RWPE1 (cell line): ENCODE data around the gene IFT20.

Experiments used
- CTCF ChIA-PET: fragments of 350-600 bp; sonication (Branson Sonifier 250); formaldehyde crosslinking; extraction: SDS; loops from one replicate; lab custom pipeline; 2021; lab: Yijun Ruan, JAX
- POLR2A ChIA-PET: fragments of 400-600 bp; formaldehyde crosslinking; extraction: SDS; loops from one replicate; lab custom pipeline; 2020; ENCODE audit warnings: antibody characterized with exemption; ENCODE audit not compliant: low non-redundant PET; lab: Yijun Ruan, JAX
- DNase-seq: peaks from one replicate; pipeline ENCODE4 v3.0.0; 2012; ENCODE audit warnings: low spot score
- H3K27ac ChIP-seq: fragments of 450-650 bp; 2 replicates; pipeline ENCODE4 v1.5.1; 2017
- CTCF ChIP-seq: fragments of 450-650 bp; conservative IDR thresholded peaks from 2 replicates; pipeline ENCODE4 v1.5.1; 2017; ENCODE audit warnings: low read depth, mild to moderate bottlenecking

Gene IFT20

GRCh38 chr17:28318759-28319597 is 16.3 kb downstream of the IFT20 start, which contains the start of gene TMEM97:
Gene TMEM97, plus strand, starts transcription at chr17:28319200. Its CDS starts 40 bp downstream, at chr17:28319240.
- no peak for TF ChIP-seq CTCF
- ChIA-PET CTCF (interaction anchor here (0.6 to 1.7 kb wide), 3 partner anchors 17 to 234 kb away, joined by 3 to 4 read pairs (median 4); partner anchors contain the start of gene TNFAIP1), POLR2A (interaction anchor here (2.0 kb wide), 1 partner anchor 16 kb away, joined by 8 read pairs; the partner anchor contains the start of genes IFT20 and TNFAIP1)
- DNase-seq: peak; percentile 95
- H3K27ac ChIP-seq: peak within 1 kb of the TSS; percentile 82

GRCh38 chr17:28317966-28318758 is 17.1 kb downstream of the IFT20 start:
- H3K27ac ChIP-seq: peak overlapping the region; percentile 82
- CTCF ChIA-PET: interaction anchor here (1.1 to 1.7 kb wide), 3 partner anchors 67 to 235 kb away, joined by 3 to 5 read pairs (median 4); no protein-coding TSS in a partner anchor
- DNase-seq: no peak
- POLR2A ChIA-PET: interaction anchor here (2.0 kb wide), 1 partner anchor 17 kb away, joined by 8 read pairs; the partner anchor contains the start of genes IFT20 and TNFAIP1
- no peak for TF ChIP-seq CTCF

GRCh38 chr17:28317099-28317965 is 17.9 kb downstream of the IFT20 start:
- DNase-seq: no peak

GRCh38 chr17:28315846-28316705 is 19.2 kb downstream of the IFT20 start:
- CTCF ChIA-PET: no interaction called here
- no peak overlapping the region for H3K27ac ChIP-seq
- DNase-seq: no peak
- POLR2A ChIA-PET: no interaction called here
- no peak for TF ChIP-seq CTCF

More at GRCh38 chr17:28317099-28317965, 17.9 kb downstream of the IFT20 start:
- no peak for TF ChIP-seq CTCF
- ChIA-PET POLR2A (no interaction called here), CTCF (interaction anchor here (1.1 kb wide), 1 partner anchor 84 kb away, joined by 5 read pairs; no protein-coding TSS in a partner anchor)
- peak overlapping the region; percentile 82 for H3K27ac ChIP-seq

GRCh38 chr17:28313841-28314240 is 21.4 kb downstream of the IFT20 start:
- POLR2A ChIA-PET: no interaction called here
- no peak overlapping the region for H3K27ac ChIP-seq
- TF ChIP-seq CTCF: no peak
- CTCF ChIA-PET: no interaction called here
- no peak for DNase-seq
